ENCODE data around the gene SMYD3. TPM values are rescaled to one million over a fixed set of nuclear protein-coding genes. Genes with fewer than 3 reads are reported as not detected.

SMYD3 gene
- total RNA-seq, 1 experiment from 2014 or later: 25.5 TPM

DNA sequence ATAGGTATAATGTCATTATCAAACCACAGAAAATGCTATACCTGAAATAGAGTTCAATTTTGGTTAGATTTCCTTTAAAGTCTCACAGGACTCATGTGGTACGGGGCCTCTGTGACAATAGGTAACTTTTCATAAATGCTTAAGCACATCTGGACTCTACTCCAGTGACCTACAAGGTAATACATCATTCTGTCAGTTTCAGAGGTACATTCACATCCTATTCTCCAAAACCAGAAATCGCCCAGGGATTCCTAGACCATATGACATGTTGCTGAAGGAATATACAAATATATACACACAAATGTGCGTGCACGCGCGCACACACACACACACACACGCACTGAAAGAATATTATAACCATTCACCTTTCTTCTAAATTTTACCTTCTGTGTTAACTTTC is 311.8 kb downstream of the SMYD3 start:
- no peak overlapping the region for H3K27ac ChIP-seq (ENCODE audit: insufficient read length, low read depth, low read length)
- no CpG with 5 or more reads among the region's 7 CpGs for WGBS (ENCODE audit: extremely low coverage, insufficient read length, low lambda C conversion rate)
- no peaks in the 10 kb centered on the region for H3K27me3 Mint-ChIP-seq (ENCODE audit: low read depth)
- H3K4me1 ChIP-seq (ENCODE audit: insufficient read depth, low read length): no peaks in the 10 kb centered on the region
- H3K79me1 ChIP-seq (ENCODE audit: insufficient read depth, low read depth, low read length, poor library complexity, severe bottlenecking): no peaks in the 10 kb centered on the region
- H3K23me2 ChIP-seq (ENCODE audit: insufficient read length, low read depth, low read length, poor library complexity, severe bottlenecking): no peaks in the 10 kb centered on the region
- H4K91ac ChIP-seq (ENCODE audit: insufficient read length, low read depth, low read length): no peak overlapping the region
- H3K36me3 Mint-ChIP-seq (ENCODE audit: insufficient read depth in 1 of 3, low read depth in 3 of 3): no peaks in the 10 kb centered on the region
- no peak overlapping the region for H2BK15ac ChIP-seq (ENCODE audit: low read depth, low read length)
- no peak overlapping the region for H2BK5ac ChIP-seq (ENCODE audit: insufficient read length, low read length)
- no peaks in the 10 kb centered on the region for H3K9me3 Mint-ChIP-seq
- TF ChIP-seq, protein P1, sequence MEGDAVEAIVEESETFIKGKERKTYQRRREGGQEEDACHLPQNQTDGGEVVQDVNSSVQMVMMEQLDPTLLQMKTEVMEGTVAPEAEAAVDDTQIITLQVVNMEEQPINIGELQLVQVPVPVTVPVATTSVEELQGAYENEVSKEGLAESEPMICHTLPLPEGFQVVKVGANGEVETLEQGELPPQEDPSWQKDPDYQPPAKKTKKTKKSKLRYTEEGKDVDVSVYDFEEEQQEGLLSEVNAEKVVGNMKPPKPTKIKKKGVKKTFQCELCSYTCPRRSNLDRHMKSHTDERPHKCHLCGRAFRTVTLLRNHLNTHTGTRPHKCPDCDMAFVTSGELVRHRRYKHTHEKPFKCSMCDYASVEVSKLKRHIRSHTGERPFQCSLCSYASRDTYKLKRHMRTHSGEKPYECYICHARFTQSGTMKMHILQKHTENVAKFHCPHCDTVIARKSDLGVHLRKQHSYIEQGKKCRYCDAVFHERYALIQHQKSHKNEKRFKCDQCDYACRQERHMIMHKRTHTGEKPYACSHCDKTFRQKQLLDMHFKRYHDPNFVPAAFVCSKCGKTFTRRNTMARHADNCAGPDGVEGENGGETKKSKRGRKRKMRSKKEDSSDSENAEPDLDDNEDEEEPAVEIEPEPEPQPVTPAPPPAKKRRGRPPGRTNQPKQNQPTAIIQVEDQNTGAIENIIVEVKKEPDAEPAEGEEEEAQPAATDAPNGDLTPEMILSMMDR (conservative IDR thresholded peaks at IDR 0.05): no peak
- H4K5ac ChIP-seq (ENCODE audit: insufficient read length, low read depth, low read length): no peak overlapping the region
- no peaks in the 10 kb centered on the region for H3K9me3 ChIP-seq (ENCODE audit: control insufficient read depth, low read depth, low read length)
- H4K20me1 ChIP-seq (ENCODE audit: control insufficient read depth, insufficient read depth, insufficient read length): no peaks in the 10 kb centered on the region
- H3K4me3 Mint-ChIP-seq: no peak overlapping the region
- no peak overlapping the region for H2BK20ac ChIP-seq (ENCODE audit: low read depth, low read length, poor library complexity, severe bottlenecking)
- H3K4ac ChIP-seq (ENCODE audit: low read depth, low read length): no peak overlapping the region
- H4K8ac ChIP-seq (replicated peaks; ENCODE audit: insufficient read length, low read depth, low read length): no peak overlapping the region
- no peak overlapping the region for H3K4me2 ChIP-seq (ENCODE audit: insufficient read depth, insufficient read length, low read length)
- no peak for DNase-seq
- no peak overlapping the region for H3K14ac ChIP-seq (ENCODE audit: insufficient read depth, low read length)
- no peak overlapping the region for H3T11ph ChIP-seq (ENCODE audit: low read length)
- H3K23ac ChIP-seq (ENCODE audit: insufficient read length, low read depth, low read length): no peak overlapping the region
- H3K18ac ChIP-seq (ENCODE audit: insufficient read length, low read depth, low read length): no peak overlapping the region
- no peak overlapping the region for H3K9ac ChIP-seq (ENCODE audit: extremely low read depth, insufficient read length, low read length)
- H3K56ac ChIP-seq (ENCODE audit: insufficient read length, low read depth, low read length): no peak overlapping the region
- no peak overlapping the region for H3K27ac Mint-ChIP-seq
- H3K79me2 ChIP-seq (ENCODE audit: insufficient read depth, low read length): no peaks in the 10 kb centered on the region
- H3K27me3 ChIP-seq (ENCODE audit: insufficient read depth, low read length): no peaks in the 10 kb centered on the region
- no peak overlapping the region for H2AFZ ChIP-seq (ENCODE audit: low read length)
- no peak overlapping the region for H2BK12ac ChIP-seq (ENCODE audit: insufficient read length, low read depth, low read length)
- no peak overlapping the region for H2BK120ac ChIP-seq (ENCODE audit: low read depth, low read length, poor library complexity, severe bottlenecking)
- H2AK5ac ChIP-seq (ENCODE audit: insufficient read length, low read length): no peak overlapping the region
- peaks cover 8 to 9% of the 10 kb centered on the region in 2 experiments for H3K4me1 Mint-ChIP-seq

Measured in H9 (cell line).